Activated T-helper 2 cell treated with anti-CD3 and anti-CD28 coated beads, Interferon-gamma antibody, Interleukin-2, Interleukin-4, amounts not matched to agents 10 μg/mL and 5 μg/mL and 100 μg/mL, durations not matched to agents 14 hours and 24 hours and 36 hours (primary cell): ENCODE measurements around the gene AP1AR. TPM values are rescaled to one million over a fixed set of nuclear protein-coding genes. Genes with fewer than 3 reads are reported as not detected.

ENCODE experiments used
- DNase-seq: peaks from one replicate; pipeline ENCODE4 v3.0.0; 2021; ENCODE audit warnings: low spot score
- H3K27ac Mint-ChIP-seq: one replicate; pipeline ENCODE4 v1.8.0; 2021; ENCODE audit warnings: mixed read lengths
- H3K27me3 Mint-ChIP-seq: one replicate; pipeline ENCODE4 v1.8.0; 2021; ENCODE audit warnings: low read depth, mixed read lengths
- H3K36me3 Mint-ChIP-seq: one replicate; pipeline ENCODE4 v1.8.0; 2021; ENCODE audit warnings: low read depth, mixed read lengths
- H3K4me1 Mint-ChIP-seq: one replicate; pipeline ENCODE4 v1.8.0; 2021; ENCODE audit warnings: low read depth, mixed read lengths
- H3K4me3 Mint-ChIP-seq: one replicate; pipeline ENCODE4 v1.8.0; 2021; ENCODE audit warnings: low read depth, mild to moderate bottlenecking, moderate library complexity, mixed read lengths
- H3K9me3 Mint-ChIP-seq: one replicate; pipeline ENCODE4 v1.8.0; 2021; ENCODE audit warnings: mixed read lengths
- intact Hi-C: fragments of 100-400 bp; cut with micrococcal nuclease; formaldehyde crosslinking; loops from one replicate; pipeline ENCODE4 v1.15.1; 2023
- total RNA-seq: library from RNA; stranded (reverse); gene quantifications from 2 replicates; pipeline ENCODE4 v1.2.3, GENCODE V29; 2022

AP1AR gene
- total RNA-seq, 1 donor from 2014 or later: 21.7 TPM

DNA sequence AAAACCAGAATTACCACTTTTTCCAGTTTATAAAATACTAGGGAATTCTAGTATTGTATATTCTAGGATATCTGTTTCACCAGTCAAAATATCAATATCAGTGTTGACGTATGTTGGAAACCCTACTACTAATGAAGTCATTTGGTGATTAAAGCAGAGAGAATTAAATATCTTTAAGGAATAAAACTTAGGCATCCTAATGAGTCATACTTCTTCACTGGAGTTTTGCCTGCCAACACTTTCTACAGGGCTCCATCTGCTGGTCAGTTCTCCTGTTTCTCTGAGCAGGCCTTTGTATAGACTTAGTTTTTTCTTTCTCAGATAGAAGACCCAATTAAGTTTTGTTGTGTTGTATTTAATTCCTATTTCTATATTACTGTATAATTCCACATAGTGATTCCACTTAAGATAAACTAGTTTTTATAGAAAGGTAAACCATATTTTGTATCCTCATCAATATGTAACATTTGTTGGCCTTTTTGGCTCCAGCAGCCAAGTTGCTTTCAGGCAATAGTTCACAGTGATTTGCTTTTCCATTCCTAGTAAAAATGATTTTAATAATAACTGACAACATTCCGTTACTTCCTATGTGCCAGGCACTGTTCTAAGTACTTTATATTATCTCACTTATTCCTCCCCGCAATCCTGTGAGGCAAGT lies 3.5 kb downstream of the AP1AR start:
- Mint-ChIP-seq H3K4me1 (peaks cover 36% of the 10 kb centered on the region), H3K9me3 (no peaks in the 10 kb centered on the region), H3K27me3 (no peaks in the 10 kb centered on the region), H3K27ac (no peak overlapping the region), H3K36me3 (peaks cover 3% of the 10 kb centered on the region), H3K4me3 (no peak overlapping the region)
- DNase-seq: no peak
- intact Hi-C loops: loop anchor here (1.0 to 5.0 kb wide), 4 partner anchors 53 to 282 kb away; partner anchors contain the start of gene NEUROG2

DNA sequence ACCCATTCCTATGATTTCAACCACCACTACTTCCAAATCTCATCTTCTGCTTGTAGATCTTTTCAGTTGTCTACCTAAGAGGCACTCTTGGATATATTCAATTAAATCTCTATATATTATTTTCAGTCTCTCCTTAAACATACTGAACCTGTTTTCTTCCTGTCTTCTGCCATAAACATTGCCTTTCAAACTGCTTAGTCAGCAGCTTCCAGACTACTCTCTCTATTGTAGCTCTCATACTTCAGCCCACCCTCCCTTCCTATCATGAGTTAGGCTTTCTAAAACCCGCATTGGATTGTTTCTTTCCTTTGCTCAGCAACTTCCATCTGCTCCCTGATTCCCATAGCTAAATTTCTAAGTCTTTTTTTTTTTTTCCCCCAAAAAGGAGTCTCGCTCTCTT lies 4.5 kb downstream of the AP1AR start:
- intact Hi-C loops: no loop called here
- no peak overlapping the region for H3K27ac Mint-ChIP-seq
- H3K4me1 Mint-ChIP-seq: peaks cover 29% of the 10 kb centered on the region

DNA sequence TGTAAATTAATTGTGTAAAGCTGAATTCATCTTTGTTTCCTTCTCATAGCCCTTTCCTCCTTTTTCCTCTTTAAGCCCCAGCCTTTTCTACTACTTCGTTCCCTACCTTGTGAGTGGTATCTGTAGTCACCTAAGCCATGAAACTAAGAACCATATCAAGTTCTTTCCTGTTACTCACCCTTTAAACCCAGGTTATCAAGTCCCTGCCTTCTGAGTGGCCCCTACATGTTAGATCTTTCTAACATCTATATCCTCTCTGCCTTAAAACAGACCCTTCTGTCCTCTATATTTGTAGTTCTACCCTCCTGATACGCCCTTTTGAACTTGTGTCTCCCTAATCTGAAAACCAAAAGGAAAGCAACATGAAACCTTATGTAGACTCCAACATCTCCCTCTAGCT lies 7.2 kb downstream of the AP1AR start:
- no peak overlapping the region for H3K4me3 Mint-ChIP-seq
- H3K27me3 Mint-ChIP-seq: no peaks in the 10 kb centered on the region
- intact Hi-C loops: no loop called here

More for the DNA sequence above, 4.5 kb downstream of the AP1AR start:
- no peaks in the 10 kb centered on the region for H3K27me3 Mint-ChIP-seq
- peaks cover 3% of the 10 kb centered on the region for H3K36me3 Mint-ChIP-seq
- H3K4me3 Mint-ChIP-seq: no peak overlapping the region
- no peak for DNase-seq
- H3K9me3 Mint-ChIP-seq: no peaks in the 10 kb centered on the region

DNA sequence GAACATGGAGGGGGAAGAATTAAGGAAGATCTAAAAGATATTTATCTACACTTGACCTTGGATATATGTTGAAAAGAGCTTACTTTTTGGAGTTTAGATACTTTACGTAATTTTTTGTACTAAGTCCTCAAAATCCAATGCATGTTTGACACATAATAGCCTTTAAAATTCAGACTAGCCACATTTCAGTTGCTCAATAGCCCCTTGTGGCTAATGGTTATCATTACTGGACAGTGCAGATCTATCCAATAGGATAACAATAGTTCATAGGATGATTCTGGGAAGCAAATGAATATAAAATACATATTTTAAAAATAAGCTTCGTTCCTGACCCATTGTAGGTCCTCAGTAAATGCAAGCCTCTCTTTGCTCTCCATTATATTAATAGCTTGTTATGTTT lies 13.8 kb downstream of the AP1AR start:
- intact Hi-C loops: no loop called here
- no peaks in the 10 kb centered on the region for H3K4me1 Mint-ChIP-seq
- no peaks in the 10 kb centered on the region for H3K27me3 Mint-ChIP-seq
- DNase-seq: no peak
- H3K36me3 Mint-ChIP-seq: no peaks in the 10 kb centered on the region
- no peak overlapping the region for H3K4me3 Mint-ChIP-seq
- H3K27ac Mint-ChIP-seq: no peak overlapping the region
- H3K9me3 Mint-ChIP-seq: no peaks in the 10 kb centered on the region

More for the DNA sequence above, 7.2 kb downstream of the AP1AR start:
- Mint-ChIP-seq H3K27ac (no peak overlapping the region), H3K9me3 (no peaks in the 10 kb centered on the region), H3K4me1 (peaks cover 18% of the 10 kb centered on the region), H3K36me3 (peaks cover 3% of the 10 kb centered on the region)
- no peak for DNase-seq

DNA sequence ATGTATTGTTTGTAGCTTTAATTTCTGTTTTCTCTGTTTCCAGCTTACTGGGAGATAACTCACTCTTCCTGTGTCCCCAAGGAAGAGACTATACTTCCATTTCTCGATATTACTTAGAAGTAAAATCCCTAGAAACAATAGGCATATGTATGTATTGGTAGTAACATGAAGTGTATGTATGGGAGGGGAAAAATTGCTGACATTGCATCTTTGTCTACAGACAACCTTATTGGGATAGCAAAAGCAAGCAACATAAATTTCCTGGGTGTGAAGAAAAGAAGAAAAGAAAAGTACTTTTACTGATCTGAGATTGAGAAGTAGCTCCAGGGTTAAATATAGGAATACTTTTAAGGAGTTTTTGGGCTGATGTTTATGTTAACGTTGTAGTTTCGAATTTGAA lies 15.4 kb downstream of the AP1AR start:
- Mint-ChIP-seq H3K36me3 (no peaks in the 10 kb centered on the region), H3K4me1 (no peaks in the 10 kb centered on the region), H3K27me3 (no peaks in the 10 kb centered on the region), H3K4me3 (no peak overlapping the region), H3K27ac (no peak overlapping the region), H3K9me3 (no peaks in the 10 kb centered on the region)
- intact Hi-C loops: no loop called here
- DNase-seq: no peak

DNA sequence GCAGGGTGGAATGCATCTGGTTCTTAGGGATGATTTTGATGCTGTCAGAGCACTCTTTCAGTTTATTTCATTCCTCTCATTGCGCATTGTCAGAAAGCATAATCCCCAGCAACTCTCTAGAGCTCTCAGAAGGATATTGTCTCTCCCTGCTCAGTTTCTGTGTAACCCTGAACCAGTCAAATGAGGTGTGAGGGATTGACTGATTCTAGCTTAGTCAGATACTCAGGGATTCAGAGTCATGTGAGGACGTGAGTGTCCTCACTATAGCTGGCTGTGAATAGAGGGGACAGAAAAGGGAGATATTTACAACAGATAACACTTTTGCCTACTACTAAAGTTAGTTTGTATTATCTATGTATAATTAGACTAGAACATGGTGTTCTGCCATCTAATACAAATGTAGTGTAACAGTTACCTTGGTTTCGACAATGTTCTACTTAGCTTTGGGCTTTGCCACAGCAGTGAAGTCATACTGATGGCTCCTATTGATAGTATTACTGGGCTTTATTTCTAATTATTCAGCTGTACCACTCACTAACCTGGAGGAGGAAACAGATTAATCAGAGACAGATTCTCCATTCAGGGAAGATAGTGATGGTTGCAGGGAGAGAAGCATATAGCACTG lies 19.5 kb downstream of the AP1AR start:
- intact Hi-C loops: no loop called here
- Mint-ChIP-seq H3K27me3 (no peaks in the 10 kb centered on the region), H3K27ac (no peak overlapping the region), H3K4me1 (peaks cover 3% of the 10 kb centered on the region), H3K9me3 (no peaks in the 10 kb centered on the region), H3K4me3 (no peak overlapping the region), H3K36me3 (no peaks in the 10 kb centered on the region)
- no peak for DNase-seq

DNA sequence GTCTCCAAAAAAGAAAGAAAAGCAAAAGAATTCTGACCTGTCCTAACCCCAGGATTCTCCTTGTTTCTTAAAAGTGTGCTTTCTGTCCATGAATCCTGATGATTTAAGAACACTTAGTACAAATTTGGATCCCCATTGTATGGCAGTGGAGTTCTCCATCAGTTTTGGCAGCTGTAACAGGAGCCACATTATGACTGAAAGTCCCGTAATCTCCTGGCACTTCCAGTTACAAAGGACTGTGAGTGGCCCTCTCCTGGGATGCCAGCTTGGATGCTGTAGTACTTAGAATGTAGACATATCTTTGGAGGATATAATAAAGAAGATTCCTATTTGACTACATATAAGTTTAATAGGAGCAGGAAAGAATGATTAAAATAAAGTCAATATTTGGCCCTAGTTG lies 20.6 kb downstream of the AP1AR start:
- no peak overlapping the region for H3K4me3 Mint-ChIP-seq
- no peaks in the 10 kb centered on the region for H3K9me3 Mint-ChIP-seq
- peaks cover 3% of the 10 kb centered on the region for H3K4me1 Mint-ChIP-seq
- no peak for DNase-seq
- no peaks in the 10 kb centered on the region for H3K36me3 Mint-ChIP-seq
- no peak overlapping the region for H3K27ac Mint-ChIP-seq
- intact Hi-C loops: no loop called here
- H3K27me3 Mint-ChIP-seq: no peaks in the 10 kb centered on the region

DNA sequence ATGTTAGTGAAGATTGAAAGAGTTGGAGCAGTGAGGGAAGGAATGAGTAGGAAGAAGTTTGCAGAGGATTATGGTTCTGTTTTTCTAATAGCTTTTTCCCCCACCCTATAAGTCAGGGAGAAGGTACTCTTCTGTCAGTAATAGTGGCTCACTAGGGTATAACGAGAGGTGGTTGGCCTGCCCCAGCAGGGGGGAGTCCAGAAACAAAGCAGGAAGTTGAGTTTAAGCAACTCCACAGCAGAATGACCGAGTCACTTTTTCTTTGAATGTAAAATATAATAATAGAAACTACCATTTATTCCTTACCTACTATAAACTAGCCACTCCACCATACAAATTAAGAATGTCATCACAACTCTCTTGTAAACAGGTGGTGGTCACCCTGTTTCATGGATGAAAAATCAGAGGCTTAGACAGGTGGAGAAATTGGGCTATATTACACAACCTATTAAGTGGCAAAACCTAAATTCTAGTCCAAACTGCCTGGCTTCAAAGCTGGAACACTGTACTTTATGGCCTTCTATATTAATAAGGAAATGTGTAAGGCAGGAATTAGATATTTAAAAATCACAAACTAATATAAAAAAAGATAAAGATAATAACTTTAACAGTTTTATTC lies 21.9 kb downstream of the AP1AR start:
- intact Hi-C loops: no loop called here
- no peaks in the 10 kb centered on the region for H3K9me3 Mint-ChIP-seq
- H3K4me1 Mint-ChIP-seq: peaks cover 3% of the 10 kb centered on the region
- H3K36me3 Mint-ChIP-seq: no peaks in the 10 kb centered on the region
- H3K27ac Mint-ChIP-seq: no peak overlapping the region
- H3K27me3 Mint-ChIP-seq: no peaks in the 10 kb centered on the region
- H3K4me3 Mint-ChIP-seq: no peak overlapping the region
- no peak for DNase-seq

DNA sequence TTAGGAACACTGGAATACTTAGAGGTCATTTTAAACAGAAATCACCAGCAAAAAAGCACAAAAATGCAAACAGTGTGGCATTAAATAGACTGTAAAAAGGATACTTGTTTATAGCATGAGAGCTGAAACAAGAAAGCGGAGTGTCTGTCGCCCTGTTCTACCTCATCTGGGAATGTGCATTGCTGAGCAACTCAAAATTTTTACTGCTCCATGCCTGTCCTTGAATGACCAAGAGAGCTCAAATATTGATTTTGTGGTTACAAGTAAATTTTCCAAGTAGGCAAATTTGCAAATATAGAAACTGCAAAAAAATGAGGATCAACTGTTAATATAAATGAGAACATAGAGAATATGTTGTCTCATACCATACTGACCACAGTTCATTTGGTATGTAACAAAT lies 25.5 kb downstream of the AP1AR start:
- no peak overlapping the region for H3K27ac Mint-ChIP-seq
- H3K27me3 Mint-ChIP-seq: no peaks in the 10 kb centered on the region
- H3K4me3 Mint-ChIP-seq: no peak overlapping the region
- peaks cover 3% of the 10 kb centered on the region for H3K4me1 Mint-ChIP-seq
- H3K36me3 Mint-ChIP-seq: peaks cover 2% of the 10 kb centered on the region
- no peaks in the 10 kb centered on the region for H3K9me3 Mint-ChIP-seq
- DNase-seq: no peak
- intact Hi-C loops: no loop called here

DNA sequence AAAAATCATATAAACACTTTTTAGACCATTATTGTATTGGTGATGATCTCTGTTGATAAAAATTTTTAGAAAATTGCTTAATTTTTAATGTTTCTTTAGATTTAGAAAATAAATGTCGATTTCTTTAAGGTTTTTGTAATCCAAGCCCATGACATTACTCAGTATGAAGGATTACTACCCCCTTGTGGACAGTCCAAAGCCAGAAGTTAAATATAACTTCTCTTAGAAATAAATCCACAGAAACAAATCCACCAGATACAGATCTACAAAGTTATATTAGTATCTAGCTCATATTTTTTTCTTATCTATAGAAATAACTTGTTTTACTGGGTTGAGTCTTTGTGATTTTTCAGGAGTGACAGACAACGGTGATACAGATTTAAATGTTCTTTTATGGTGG lies 35.2 kb downstream of the AP1AR start:
- no peak overlapping the region for H3K4me3 Mint-ChIP-seq
- peaks cover 36% of the 10 kb centered on the region for H3K36me3 Mint-ChIP-seq
- intact Hi-C loops: no loop called here
- no peaks in the 10 kb centered on the region for H3K27me3 Mint-ChIP-seq
- DNase-seq: no peak
- H3K27ac Mint-ChIP-seq: no peak overlapping the region
- no peaks in the 10 kb centered on the region for H3K9me3 Mint-ChIP-seq
- peaks cover 6% of the 10 kb centered on the region for H3K4me1 Mint-ChIP-seq

DNA sequence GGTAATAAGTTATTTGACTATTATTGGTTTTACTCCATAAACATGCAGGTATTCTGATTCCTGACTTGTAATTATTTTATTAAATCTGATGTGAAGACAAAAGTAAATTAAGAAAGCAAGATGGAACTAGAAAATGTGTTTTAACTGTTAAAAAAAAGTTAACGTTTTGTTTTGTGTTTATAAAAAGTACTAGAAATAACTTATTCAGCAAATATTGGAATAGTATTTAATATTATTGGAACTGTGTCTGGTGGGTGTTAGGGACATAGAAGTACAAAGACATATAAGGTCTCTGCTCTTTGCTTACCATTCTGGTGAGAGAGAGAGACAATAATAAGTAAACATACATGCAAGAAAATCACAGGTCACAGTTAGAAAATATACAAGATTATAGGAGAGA lies 38.5 kb downstream of the AP1AR start:
- Mint-ChIP-seq H3K4me1 (peaks cover 11% of the 10 kb centered on the region), H3K9me3 (no peaks in the 10 kb centered on the region), H3K27me3 (no peaks in the 10 kb centered on the region), H3K4me3 (no peak overlapping the region), H3K36me3 (peaks cover 42% of the 10 kb centered on the region), H3K27ac (no peak overlapping the region)
- intact Hi-C loops: no loop called here
- DNase-seq: no peak

DNA sequence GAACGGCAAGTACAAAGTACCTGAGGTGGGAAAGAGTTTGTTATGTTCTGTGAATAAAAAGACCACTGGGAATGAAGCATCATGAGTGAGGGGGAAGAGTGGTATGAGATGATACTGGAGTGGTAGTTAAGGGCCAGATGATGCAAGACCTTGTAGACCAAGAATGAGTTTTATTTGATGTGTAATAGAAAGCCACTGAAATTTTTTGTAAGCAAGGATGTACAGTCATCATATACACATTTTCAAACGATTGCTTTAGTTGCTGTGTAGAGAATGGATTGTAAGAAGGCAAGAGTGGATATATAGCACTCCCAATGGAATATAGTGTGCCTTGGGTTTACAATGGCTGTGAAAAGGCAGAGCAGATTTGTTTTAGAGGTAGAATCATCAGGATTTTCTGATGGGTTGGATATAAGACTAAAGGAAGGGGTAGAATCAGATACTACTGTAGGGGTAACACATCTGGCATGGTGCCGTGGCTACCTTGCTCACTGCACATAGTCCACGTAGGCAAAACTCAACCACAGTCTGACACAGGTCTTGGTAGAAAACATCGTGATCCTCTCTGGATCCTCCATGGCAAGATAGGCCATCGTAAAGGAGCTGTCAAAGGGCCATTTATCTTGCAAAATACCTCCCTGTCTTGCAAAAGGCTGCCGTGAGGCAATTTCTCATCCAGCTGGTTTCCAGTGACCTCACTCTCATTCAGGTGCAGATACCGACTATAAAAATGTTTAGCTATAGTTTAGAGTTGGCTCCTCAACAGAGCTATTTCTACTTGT lies 39.2 kb downstream of the AP1AR start:
- no peak for DNase-seq
- no peak overlapping the region for H3K27ac Mint-ChIP-seq
- peaks cover 11% of the 10 kb centered on the region for H3K4me1 Mint-ChIP-seq
- intact Hi-C loops: no loop called here
- H3K4me3 Mint-ChIP-seq: no peak overlapping the region
- no peaks in the 10 kb centered on the region for H3K9me3 Mint-ChIP-seq
- no peaks in the 10 kb centered on the region for H3K27me3 Mint-ChIP-seq
- H3K36me3 Mint-ChIP-seq: peaks cover 45% of the 10 kb centered on the region

DNA sequence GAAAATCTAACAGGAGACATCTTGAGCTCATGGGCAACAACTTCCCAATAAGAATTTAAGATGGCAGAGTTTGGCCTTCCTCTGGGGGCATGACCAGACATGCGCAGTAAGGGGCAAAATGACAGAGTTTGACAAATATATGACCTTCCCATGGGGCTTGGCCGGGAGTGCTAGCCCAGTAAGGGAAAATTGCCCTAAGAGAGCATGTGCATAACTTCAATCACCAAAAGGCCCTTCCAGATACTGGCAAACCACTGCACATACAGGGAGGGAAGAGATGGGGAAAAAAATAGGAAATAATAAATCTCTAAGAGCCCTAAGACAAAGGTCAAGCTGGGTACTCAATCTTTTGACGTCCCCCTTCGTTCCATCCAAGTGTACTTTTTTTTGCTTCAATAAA lies 40.7 kb downstream of the AP1AR start:
- H3K4me1 Mint-ChIP-seq: peaks cover 8% of the 10 kb centered on the region
- H3K36me3 Mint-ChIP-seq: peaks cover 49% of the 10 kb centered on the region

More for the DNA sequence above, 40.7 kb downstream of the AP1AR start:
- Mint-ChIP-seq H3K27ac (no peak overlapping the region), H3K27me3 (no peaks in the 10 kb centered on the region), H3K4me3 (no peak overlapping the region), H3K9me3 (no peaks in the 10 kb centered on the region)
- no peak for DNase-seq
- intact Hi-C loops: no loop called here
